Stimulated activated CD4-positive, alpha-beta T cell treated with anti-CD3 and anti-CD28 coated beads, TNF-alpha, amount 100 ng/mL, for 48 hours (primary cell): ENCODE measurements around the gene STK38.

Experiments
- DNase-seq, 3 donors: peaks; one replicate each; pipeline ENCODE4 v3.0.0-alpha.2; 2020; ENCODE audit warnings: low read depth in 3 of 3

Gene STK38

GRCh38 chr6:36563928-36564284 is 16.6 kb upstream of the STK38 start:
- no peak for DNase-seq

GRCh38 chr6:36563237-36563927 is 16.1 kb upstream of the STK38 start:
- no peak for DNase-seq

GRCh38 chr6:36560822-36561221 is 13.5 kb upstream of the STK38 start:
- DNase-seq: no peak

GRCh38 chr6:36559011-36559793 is 11.9 kb upstream of the STK38 start:
- no peak for DNase-seq

DNA sequence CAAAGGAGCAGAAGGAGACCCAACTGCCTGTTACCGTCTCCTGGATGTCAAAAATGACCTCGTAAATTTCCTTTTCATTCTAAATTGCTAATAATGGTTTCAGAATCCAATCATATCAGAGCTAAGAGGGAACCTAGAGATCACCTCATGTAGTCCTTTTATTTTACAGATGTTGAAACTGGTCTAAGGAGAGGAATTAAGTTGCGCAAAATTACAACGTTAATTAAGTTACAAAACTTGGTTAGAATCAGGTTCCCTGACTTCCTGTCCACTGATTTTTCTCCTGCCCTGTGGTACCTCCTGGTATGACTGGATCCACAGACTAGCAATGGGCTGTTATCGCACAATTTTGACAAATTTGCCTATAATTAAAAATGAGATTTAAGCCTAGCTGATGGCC is 9.0 kb upstream of the STK38 start:
- DNase-seq: no peak

GRCh38 chr6:36555750-36556252 is 8.5 kb upstream of the STK38 start:
- DNase-seq: no peak

- no peak for DNase-seq
Observed at GRCh38 chr6:36550473-36551000, 3.3 kb upstream of the STK38 start.

DNA sequence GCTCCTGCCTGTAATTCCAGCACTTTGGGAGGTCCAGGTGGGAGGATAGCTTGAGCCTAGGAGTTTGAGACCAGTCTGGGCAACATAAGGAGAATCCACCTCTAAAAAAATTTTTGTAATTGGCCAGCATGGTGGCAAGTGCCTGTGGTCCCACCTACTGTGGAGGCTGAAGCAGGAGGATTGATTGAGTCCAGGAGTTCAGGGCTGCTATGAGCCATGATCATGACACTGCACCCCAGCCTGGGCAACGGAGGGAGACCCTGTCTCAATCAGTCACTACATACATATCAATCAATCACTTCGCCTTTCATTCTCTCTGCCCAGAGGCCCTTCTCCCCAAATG is 1.1 kb upstream of the STK38 start:
- no peak for DNase-seq

GRCh38 chr6:36547646-36548400 is 544 bp upstream of the STK38 start:
- no peak for DNase-seq

DNA sequence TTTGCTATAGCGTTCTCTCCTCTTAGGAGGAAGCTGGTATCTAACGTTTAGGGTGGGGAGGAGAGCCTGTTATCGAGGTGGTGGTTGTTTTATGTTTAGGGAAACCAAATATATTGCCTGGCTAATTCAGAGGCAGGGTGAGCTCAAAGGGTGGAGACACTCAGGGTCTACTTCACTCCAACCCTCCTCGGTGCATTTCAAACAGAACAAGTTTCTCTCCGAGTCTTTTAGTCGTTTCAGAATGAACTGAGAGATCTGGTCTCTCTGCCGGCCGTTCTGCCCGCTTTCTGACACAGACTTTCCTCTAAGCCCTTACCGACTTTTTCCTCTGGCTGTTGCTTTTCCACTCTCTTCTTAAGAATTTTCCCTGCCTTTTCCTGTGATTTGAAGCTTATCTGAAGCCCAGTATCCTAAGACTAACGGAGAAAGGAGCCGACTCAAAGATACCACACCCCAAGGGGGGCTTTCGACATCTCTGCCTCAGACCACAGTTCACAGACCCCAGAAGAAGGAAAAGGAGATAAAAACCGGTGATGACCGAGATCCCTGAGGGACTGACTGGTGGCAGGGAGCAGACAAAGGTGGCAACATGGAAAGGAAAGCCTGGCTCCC is 865 bp downstream of the STK38 start:
- peak in 1 of 3 donors; percentile 15 for DNase-seq

DNA sequence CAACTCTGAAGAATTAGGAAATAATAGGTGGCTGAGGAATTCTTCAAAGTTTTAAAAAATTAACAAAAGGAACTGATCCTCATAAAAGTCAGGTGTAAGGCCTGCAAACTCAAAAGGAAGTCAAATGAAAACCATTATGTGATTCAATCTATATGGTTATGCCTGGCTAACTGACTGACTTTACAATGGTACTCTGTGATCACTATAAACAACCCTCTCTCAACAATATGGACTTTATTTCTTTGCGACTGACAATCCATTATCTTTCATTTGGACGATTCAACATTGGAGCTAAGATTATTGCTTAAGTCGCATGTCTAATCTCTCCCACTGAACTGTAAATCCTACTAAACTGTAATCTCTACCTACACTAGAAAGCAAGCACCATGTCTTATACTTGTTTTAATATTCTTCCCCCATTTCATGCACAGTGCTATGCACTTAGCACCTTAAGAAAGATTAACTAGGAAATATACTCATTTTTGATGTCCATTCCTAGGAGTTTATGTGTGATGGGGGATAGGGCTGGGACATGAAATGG is 1.4 kb downstream of the STK38 start:
- DNase-seq: no peak

DNA sequence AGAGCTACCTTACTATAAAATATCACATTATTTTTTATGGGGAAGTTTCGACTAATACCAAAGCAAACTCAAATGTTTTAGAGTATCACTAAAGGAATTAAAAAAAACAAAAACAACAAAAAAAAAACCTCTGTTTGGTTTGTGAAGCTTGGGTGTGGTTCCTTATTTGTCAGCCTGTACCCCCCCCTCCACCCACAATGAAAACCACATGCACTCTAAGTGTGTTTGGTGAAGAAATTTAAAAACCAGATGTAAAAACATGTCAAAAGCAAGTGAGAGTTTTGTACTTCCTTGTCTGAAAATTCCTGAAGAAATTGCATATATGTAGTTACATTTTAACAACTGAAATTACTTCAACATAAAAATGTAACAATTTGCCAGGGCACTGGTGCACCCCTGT is 3.1 kb downstream of the STK38 start:
- DNase-seq: peak in 1 of 3 donors; percentile 19

DNA sequence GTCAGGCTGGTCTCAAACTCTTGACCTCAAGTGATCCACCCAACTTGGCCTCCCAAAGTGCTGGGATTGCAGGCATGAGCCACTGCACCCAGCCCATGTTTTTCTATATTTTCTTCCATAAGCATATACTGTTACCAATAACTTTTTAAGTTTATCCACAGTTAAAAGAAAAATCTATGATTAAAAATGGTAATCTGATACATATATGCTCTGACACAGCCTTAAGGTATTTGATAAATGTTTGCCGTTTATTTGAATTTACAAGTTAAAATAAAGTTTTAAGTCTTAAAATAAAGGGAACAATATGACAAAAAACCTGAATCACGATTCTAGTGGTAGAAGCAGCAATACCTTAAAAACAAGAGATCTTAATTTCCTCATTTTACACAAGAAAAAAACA is 5.2 kb downstream of the STK38 start:
- no peak for DNase-seq

- DNase-seq: no peak
Observed at GRCh38 chr6:36539814-36540568, 7.3 kb downstream of the STK38 start.

DNA sequence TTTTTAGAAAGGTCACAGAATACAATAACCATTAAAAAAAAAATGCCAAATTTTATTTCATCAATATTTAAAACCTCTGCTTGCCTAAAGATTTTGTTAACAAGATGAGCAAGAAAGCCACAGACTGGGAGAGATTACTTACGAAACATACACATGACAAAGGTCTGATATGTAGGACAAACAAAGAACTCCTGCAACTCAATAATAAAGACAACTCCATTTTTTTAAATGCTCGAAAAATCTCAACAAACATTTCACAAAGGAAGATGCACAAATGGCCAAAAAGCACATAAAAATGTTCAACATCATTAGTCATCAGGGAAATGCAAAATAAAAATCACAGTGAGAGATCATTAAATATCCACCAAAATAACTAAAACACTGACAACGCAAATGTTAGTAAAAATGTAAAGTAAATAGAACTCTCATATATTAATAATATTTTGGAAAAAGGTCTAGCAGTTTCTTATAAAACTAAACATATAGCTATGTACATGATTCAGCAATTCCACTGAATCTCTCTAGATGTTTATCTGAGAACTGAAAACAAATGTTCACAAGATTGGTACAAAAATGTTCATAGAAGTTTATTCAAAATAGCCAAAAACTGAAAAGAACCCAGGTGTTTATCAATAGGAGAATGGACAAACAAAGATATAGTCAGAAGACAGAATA is 10.3 kb downstream of the STK38 start:
- no peak for DNase-seq

GRCh38 chr6:36533321-36533720 is 14.0 kb downstream of the STK38 start:
- DNase-seq: no peak

DNA sequence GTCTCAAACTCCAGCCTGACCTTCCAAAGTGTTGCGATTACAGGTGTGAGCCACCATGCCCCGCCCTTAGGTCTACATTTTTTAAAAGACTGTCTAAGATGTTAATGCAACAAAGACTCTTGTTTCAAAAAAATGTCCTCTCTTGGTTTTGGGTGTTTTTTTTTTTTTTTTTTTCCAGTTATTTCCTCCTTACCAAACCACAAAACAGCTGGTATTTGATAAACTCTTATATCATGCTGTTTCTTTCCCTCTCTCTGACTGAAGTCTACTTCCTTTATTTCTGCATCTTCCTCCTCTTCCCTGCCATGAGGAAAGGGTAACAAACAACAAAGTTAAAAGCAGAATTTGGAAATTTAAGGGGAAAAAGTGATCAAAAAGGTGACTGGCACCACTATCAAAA is 21.2 kb downstream of the STK38 start:
- no peak for DNase-seq

GRCh38 chr6:36525346-36525745 is 21.9 kb downstream of the STK38 start:
- DNase-seq: no peak

DNA sequence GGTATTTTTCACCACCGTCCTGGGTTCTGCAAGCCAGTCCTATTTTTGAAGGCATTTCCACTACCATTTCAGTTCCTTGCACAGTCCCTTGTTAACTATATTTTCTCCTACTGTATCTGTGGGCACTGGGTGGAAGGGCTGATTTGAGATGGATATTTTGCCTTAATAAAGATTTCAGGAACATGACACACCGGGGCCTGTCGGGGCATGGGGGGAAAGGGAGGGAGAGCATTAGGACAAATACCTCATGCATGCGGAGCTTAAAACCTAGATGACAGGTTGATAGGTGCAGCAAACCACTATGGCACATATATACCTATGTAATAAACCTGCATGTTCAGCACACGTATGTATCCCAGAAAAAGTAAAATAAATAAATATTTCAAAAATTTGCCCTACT is 22.4 kb downstream of the STK38 start:
- no peak for DNase-seq

DNA sequence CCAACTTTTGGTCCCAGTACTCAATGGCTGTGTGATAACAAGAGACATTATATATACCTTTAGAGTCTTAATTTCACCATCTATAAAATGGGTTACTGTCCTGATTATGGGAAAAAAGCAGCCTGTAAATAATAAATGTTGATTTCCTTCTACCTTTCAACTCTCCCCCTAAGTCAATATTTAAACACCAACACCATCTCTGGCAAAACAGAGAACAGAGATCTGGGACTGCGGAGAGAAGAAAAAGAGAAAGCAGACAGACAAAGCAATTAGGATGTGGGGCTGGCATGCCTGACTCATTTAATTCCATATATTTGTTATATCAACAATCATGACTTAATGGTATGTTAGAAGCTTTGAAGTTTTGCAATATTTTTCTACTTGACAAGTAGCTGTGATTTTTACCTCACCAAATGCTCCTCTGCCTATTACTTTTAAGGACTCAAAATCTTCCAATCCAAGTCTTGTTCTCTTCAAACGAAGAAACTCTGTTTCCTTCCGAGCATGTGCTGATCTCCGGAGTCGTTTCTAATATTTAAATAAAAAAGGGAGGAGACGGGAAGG is 23.3 kb downstream of the STK38 start:
- no peak for DNase-seq
